SK-N-DZ (cell line): Measurements from ENCODE around the gene STC2.

Experiments
- DNase-seq: peaks from one replicate; pipeline ENCODE4 v3.0.0-alpha.2; 2015; ENCODE audit warnings: low spot score

Gene STC2

GRCh38 chr5:173329491-173330337 is 1.5 kb upstream of the STC2 start:
- DNase-seq, result no peak

DNA sequence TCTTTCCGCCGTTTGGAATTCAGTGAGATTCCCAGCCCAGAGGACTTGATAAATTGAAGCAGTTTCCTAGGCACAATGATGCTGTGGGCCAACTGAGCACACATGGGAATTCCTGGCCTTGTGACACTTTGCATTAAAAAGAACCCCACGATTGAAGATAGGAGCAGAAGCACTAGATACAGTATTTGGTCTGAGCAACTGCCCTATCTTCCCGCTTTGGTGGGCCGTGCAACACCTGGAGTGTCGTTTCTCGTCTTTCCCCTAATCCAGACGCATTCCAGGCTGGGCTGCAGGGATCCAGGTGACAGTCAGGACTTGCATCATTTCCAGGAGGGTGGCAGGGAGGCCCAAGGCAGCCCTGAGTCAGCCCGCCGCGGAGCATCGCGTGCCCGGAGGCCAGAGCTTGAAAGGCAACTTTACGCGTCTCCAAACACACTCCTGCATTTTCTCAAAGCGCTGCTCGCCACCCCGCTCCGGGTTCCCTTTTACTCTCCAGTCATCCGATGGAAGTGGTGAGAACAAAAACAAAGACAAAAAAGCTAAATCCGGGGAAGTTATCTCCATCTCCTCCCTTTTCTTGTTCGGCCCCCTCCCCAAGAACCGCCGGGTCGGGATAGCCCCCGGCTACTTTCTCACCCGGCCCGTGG is 753 bp upstream of the STC2 start:
- DNase-seq, result no peak

GRCh38 chr5:173327084-173327947 is 898 bp downstream of the STC2 start:
- DNase-seq, result no peak

GRCh38 chr5:173326501-173326960 is 1.7 kb downstream of the STC2 start:
- DNase-seq, result no peak

DNA sequence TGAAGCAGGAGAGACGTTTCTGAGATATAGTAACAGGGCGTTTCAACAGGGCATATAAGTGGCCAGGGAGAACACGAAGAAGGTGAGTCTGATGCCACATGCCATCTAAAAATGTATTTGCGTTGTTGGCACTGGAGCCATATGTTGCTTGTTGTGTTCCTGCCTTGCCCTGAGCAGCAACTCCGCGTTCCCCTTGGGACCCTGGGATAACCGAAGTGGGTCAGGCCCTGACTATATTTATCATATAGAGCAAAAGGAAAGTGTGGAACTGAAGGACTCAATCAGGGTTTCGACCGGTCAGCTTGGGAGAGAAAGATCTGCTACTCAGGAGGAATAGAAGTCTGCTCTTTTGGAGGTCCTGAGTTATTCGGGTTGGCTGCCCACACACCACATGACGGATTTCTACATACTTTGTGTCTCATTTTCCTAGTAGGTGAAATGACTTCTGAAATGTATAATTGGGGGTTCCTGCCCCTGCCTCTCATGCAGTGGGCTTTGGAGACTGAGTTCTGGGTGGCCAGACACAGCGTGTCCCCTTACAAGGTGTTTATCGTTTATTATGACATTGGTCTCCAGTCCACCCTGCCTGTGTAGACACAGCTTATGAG is 3.0 kb downstream of the STC2 start:
- no peak for DNase-seq

GRCh38 chr5:173324115-173325001 is 3.9 kb downstream of the STC2 start:
- no peak for DNase-seq

- no peak for DNase-seq
Observed at GRCh38 chr5:173323799-173324114, 4.5 kb downstream of the STC2 start.

DNA sequence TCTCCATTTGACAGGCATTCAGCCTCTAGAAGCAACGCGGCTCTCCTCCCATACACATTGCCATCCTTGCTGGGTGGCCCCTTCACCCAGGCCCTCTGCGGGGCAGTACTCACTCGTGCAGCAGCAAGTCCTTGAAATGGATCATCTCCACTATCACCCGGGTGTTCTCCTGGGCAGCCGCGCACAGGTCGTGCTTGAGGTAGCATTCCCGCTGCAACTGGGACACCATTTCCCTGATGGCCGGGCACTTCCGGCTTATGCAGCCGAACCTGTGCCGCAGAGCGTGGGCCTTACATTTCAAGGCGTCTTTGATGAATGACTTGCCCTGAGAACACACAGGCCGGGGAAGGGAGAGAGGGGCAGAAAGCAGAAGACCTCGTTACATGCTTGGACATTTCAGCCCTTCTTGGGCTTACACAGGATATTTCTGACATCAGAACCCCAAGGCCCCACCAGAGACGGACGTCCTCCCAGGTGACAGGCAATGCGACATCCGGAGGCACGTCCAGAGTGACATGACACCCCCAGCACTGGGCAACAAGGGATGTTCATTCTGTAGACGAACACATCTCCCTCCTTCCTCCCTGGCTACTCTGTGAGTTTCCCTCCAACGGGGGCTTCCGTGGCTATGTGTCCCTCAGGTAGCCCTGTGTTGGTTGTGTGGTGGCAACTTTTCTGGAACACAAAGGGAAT is 5.0 kb downstream of the STC2 start:
- no peak for DNase-seq

DNA sequence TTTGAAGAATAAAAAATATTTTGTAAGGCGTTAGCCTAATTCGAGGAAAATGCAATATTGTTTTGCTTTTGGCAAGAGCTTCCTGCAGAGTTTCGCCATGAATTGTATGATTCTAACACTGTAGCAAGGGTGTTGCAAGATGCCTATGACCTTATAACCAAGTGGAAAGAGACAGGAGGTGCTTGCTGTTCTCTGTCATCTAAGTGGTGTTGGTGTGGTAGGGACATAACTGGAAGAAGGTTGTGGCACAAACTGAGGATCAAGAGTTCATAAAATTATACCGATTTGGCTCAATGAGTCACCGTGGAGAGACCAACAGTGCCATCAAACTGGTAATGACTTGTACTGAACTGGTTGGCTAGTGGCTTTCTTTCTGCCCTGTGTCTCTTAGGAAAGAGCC is 6.3 kb downstream of the STC2 start:
- no peak for DNase-seq

- DNase-seq, result no peak
Observed at GRCh38 chr5:173320259-173320658, 8.0 kb downstream of the STC2 start.

DNA sequence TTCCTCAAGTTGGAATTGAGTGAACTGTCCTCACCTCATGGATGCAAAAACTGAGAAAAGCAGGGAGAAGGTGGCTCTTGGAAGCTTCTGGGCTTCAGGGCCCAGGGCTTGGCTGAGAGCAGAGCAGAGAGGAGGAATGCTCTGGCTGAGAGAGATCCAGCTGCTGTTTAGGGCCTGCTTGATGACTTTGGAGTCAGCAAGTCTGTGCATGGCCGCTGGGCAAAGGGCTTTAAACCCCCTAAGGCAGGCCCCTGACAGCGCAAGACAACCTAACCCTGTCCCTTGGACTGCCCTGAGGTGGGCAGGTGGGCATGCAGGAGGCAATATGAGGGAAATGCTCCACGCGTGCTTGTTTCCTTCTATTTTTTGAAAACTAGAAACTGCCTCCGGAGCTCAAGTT is 8.6 kb downstream of the STC2 start:
- no peak for DNase-seq

DNA sequence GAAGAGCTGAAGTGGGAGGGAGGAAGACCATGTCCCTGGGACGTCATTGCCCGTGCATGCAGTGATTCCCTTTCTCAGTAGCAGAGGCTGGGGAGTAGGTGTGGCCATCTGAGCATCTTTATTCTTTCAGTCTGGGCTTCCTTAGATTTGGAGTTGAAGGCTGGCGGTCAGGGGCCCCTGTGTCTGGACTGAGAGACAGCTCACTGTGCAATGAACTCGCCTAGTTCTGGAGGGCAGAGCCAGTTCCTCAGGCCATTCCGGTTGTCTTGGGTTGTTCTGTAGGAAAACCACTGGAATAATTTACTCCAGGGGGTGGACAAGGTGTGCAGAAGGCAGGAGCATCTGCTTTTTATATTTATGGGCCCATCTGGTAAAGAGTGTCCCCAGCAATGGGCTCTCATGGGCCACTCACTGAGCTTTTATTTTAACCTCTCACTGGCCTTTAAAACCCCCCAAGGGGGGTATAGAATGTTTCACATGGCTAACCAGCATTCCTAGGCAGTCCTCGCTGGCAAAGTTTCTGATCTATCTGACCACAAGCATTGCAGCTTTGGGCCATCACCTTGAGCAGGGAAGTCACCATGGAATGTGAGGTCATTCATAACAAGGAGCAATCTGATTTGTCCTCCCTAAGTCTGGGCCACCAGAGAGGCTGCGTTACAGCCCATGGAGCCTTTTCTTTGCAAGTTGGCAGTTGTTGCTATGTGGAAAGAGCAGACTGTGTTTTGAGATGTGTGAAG is 9.2 kb downstream of the STC2 start:
- DNase-seq, result no peak

- no peak for DNase-seq
Observed at GRCh38 chr5:173318330-173318729, 9.9 kb downstream of the STC2 start.

GRCh38 chr5:173317852-173318251 is 10.4 kb downstream of the STC2 start:
- no peak for DNase-seq

DNA sequence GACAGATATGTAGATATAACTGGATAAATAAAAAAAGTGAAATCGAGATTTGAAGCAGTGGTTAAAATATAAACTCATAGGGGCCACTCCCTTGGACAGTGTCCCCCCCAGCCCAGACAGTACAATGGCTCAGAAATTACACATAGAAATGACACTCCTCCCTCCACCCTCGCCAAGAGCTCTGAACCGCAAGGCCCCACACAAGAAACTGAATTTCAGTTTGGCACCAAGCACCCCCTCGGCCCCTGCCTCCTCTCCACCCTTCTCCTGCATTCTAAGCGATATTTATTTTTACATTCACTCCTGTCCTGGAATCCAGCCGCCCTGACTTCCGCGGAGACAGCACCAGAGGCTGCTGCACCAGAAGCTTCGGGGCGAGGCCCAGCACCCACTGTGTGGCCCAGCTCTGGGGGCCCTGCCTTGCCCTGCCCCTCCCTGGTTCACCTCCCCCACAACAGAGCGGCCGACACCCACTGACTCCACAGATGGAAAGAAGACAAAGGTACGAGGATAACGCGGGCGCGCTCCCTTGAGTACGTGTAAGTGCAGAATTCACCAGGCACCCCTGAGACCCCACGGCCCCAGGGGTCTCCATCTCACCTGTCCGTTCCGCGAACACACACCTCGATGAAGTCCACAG is 11.0 kb downstream of the STC2 start:
- DNase-seq, result no peak

GRCh38 chr5:173316339-173317020 is 11.7 kb downstream of the STC2 start:
- no peak for DNase-seq

- no peak for DNase-seq
Observed at GRCh38 chr5:173315495-173316338, 12.5 kb downstream of the STC2 start.
